Epithelial cell of proximal tubule (primary cell): ENCODE measurements around the gene COL20A1. TPM values are rescaled to one million over a fixed set of nuclear protein-coding genes. Genes with fewer than 3 reads are reported as not detected.
"Not testable (repeated sequence)": the region's sequence is repeated elsewhere in the genome, so short reads cannot be mapped to it uniquely, and the experiment has no call there.

Experiments
- DNase-seq: peaks from one replicate; pipeline ENCODE4 v3.0.0-alpha.2; 2011; ENCODE audit warnings: low read depth
- H3K4me3 ChIP-seq: 2 replicates; pipeline ENCODE4 v1.5.1; 2011; ENCODE audit warnings: low read depth, mild to moderate bottlenecking, low read length
- CTCF ChIP-seq: conservative IDR thresholded peaks from 2 replicates; pipeline ENCODE4 v1.5.1; 2012; ENCODE audit warnings: low read depth, mild to moderate bottlenecking, low read length
- total RNA-seq: library from RNA; depleted of rRNA; stranded (reverse); fragments of >200 nt; gene quantifications from 2 replicates; pipeline ENCODE4 v1.2.3, GENCODE V29; 2015

The COL20A1 gene
- total RNA-seq, 1 donor from 2014 or later, result not detected

- no peak for TF ChIP-seq CTCF
- DNase-seq, result no peak
- no peak overlapping the region for H3K4me3 ChIP-seq
Measured at GRCh38 chr20:63335711-63336110, 42.7 kb downstream of the COL20A1 start.

- no peak for DNase-seq
- no peak overlapping the region for H3K4me3 ChIP-seq
- TF ChIP-seq CTCF, result no peak
Measured at GRCh38 chr20:63336232-63336752, 43.3 kb downstream of the COL20A1 start.

- H3K4me3 ChIP-seq, result no peak overlapping the region
- DNase-seq, result no peak
- no peak for TF ChIP-seq CTCF
Measured at GRCh38 chr20:63337786-63338420, 44.9 kb downstream of the COL20A1 start.

GRCh38 chr20:63339154-63340094, 46.4 kb downstream of the COL20A1 start:
- not testable (repeated sequence) for H3K4me3 ChIP-seq, DNase-seq

- DNase-seq, H3K4me3 ChIP-seq: not testable (repeated sequence)
Measured at GRCh38 chr20:63340158-63340688, 47.2 kb downstream of the COL20A1 start.

- DNase-seq, result no peak
- H3K4me3 ChIP-seq, result no peak overlapping the region
- TF ChIP-seq CTCF, result no peak
Measured at GRCh38 chr20:63342561-63343459, 49.8 kb downstream of the COL20A1 start.

- no peak for TF ChIP-seq CTCF
- no peak for DNase-seq
- H3K4me3 ChIP-seq, result no peak overlapping the region
Measured at GRCh38 chr20:63343460-63344445, 50.8 kb downstream of the COL20A1 start.
